ENCODE results near the gene TRIM40.
"Not testable (repeated sequence)": the region's sequence is repeated elsewhere in the genome, so short reads cannot be mapped to it uniquely, and the experiment has no call there.

TRIM40 gene

GRCh38 chr6:30113841-30114240 is 22.1 kb upstream of the TRIM40 start:
- no peak for DNase-seq

GRCh38 chr6:30116724-30117123 is 19.2 kb upstream of the TRIM40 start:
- DNase-seq, result no peak

GRCh38 chr6:30118691-30119090 is 17.2 kb upstream of the TRIM40 start:
- not testable (repeated sequence) for DNase-seq

GRCh38 chr6:30121446-30122366 is 14.2 kb upstream of the TRIM40 start:
- no peak for DNase-seq

GRCh38 chr6:30122515-30122914 is 13.4 kb upstream of the TRIM40 start:
- DNase-seq, result no peak

- DNase-seq, result no peak
Measured at GRCh38 chr6:30127238-30128093, 8.5 kb upstream of the TRIM40 start.

GRCh38 chr6:30129265-30130178 is 6.4 kb upstream of the TRIM40 start:
- DNase-seq, result no peak

- DNase-seq, result no peak
Measured at GRCh38 chr6:30130179-30130679, 5.7 kb upstream of the TRIM40 start.

GRCh38 chr6:30130887-30131862 is 4.8 kb upstream of the TRIM40 start:
- peak; percentile 60 for DNase-seq

GRCh38 chr6:30131947-30132497 is 3.9 kb upstream of the TRIM40 start:
- DNase-seq, result no peak

GRCh38 chr6:30135147-30135546 is 793 bp upstream of the TRIM40 start:
- no peak for DNase-seq

GRCh38 chr6:30136570-30137286 is 788 bp downstream of the TRIM40 start:
- DNase-seq, result no peak

- DNase-seq, result not testable (repeated sequence)
Measured at GRCh38 chr6:30140240-30140639, 4.3 kb downstream of the TRIM40 start.

- no peak for DNase-seq
Measured at GRCh38 chr6:30142665-30143064, 6.7 kb downstream of the TRIM40 start.

GRCh38 chr6:30143780-30144179 is 7.8 kb downstream of the TRIM40 start:
- DNase-seq, result no peak

GRCh38 chr6:30144811-30145210 is 8.9 kb downstream of the TRIM40 start:
- DNase-seq, result no peak

- no peak for DNase-seq
Measured at GRCh38 chr6:30145818-30146217, 9.9 kb downstream of the TRIM40 start.

GRCh38 chr6:30147096-30147495 is 11.2 kb downstream of the TRIM40 start:
- no peak for DNase-seq

GRCh38 chr6:30149234-30149633 is 13.3 kb downstream of the TRIM40 start:
- DNase-seq, result no peak

- DNase-seq, result no peak
Measured at GRCh38 chr6:30149858-30150550, 14.1 kb downstream of the TRIM40 start.
